Measurements from ENCODE around the gene SEZ6L.

Gene SEZ6L

GRCh38 chr22:26251869-26252268 lies 82.6 kb downstream of the SEZ6L start:
- no peak for DNase-seq

- DNase-seq, result no peak
Measured at GRCh38 chr22:26259510-26259909, 90.2 kb downstream of the SEZ6L start.

- DNase-seq, result no peak
Measured at GRCh38 chr22:26264162-26264561, 94.9 kb downstream of the SEZ6L start.

GRCh38 chr22:26265281-26265680 lies 96.0 kb downstream of the SEZ6L start:
- DNase-seq, result no peak

GRCh38 chr22:26265909-26266308 lies 96.6 kb downstream of the SEZ6L start:
- no peak for DNase-seq

GRCh38 chr22:26267856-26268255 lies 98.6 kb downstream of the SEZ6L start:
- no peak for DNase-seq

- no peak for DNase-seq
Measured at GRCh38 chr22:26269572-26269971, 100.3 kb downstream of the SEZ6L start.

- no peak for DNase-seq
Measured at GRCh38 chr22:26271427-26271826, 102.2 kb downstream of the SEZ6L start.

- DNase-seq, result no peak
Measured at GRCh38 chr22:26273011-26273675, 103.9 kb downstream of the SEZ6L start.

- no peak for DNase-seq
Measured at GRCh38 chr22:26276529-26277160, 107.4 kb downstream of the SEZ6L start.

- DNase-seq, result no peak
Measured at GRCh38 chr22:26281941-26282340, 112.7 kb downstream of the SEZ6L start.

- no peak for DNase-seq
Measured at GRCh38 chr22:26283330-26283729, 114.1 kb downstream of the SEZ6L start.

- no peak for DNase-seq
Measured at GRCh38 chr22:26285632-26286031, 116.4 kb downstream of the SEZ6L start.

- no peak for DNase-seq
Measured at GRCh38 chr22:26286091-26286820, 117.0 kb downstream of the SEZ6L start.

- DNase-seq, result no peak
Measured at GRCh38 chr22:26287382-26288225, 118.3 kb downstream of the SEZ6L start.

- DNase-seq, result no peak
Measured at GRCh38 chr22:26289611-26290101, 120.4 kb downstream of the SEZ6L start.

- DNase-seq, result no peak
Measured at GRCh38 chr22:26291940-26292666, 122.8 kb downstream of the SEZ6L start.

- no peak for DNase-seq
Measured at GRCh38 chr22:26292667-26292995, 123.4 kb downstream of the SEZ6L start.

- DNase-seq, result no peak
Measured at GRCh38 chr22:26295563-26296126, 126.4 kb downstream of the SEZ6L start.

- no peak for DNase-seq
Measured at GRCh38 chr22:26298605-26299310, 129.5 kb downstream of the SEZ6L start.

GRCh38 chr22:26302726-26303125 lies 133.5 kb downstream of the SEZ6L start:
- DNase-seq, result no peak

Measured in NCI-H1694 treated with DMSO at 0.1 percent for 48 hours (cell line).